Measurements from ENCODE around the gene C2orf69. TPM values are rescaled to one million over a fixed set of nuclear protein-coding genes. Genes with fewer than 3 reads are reported as not detected.

Gene C2orf69
- total and polyA plus RNA-seq, 2 of the 13 experiments (the other 11 are each of a cell fraction or from before 2014, with no cell fraction given): 4.8 to 19.3 TPM

DNA sequence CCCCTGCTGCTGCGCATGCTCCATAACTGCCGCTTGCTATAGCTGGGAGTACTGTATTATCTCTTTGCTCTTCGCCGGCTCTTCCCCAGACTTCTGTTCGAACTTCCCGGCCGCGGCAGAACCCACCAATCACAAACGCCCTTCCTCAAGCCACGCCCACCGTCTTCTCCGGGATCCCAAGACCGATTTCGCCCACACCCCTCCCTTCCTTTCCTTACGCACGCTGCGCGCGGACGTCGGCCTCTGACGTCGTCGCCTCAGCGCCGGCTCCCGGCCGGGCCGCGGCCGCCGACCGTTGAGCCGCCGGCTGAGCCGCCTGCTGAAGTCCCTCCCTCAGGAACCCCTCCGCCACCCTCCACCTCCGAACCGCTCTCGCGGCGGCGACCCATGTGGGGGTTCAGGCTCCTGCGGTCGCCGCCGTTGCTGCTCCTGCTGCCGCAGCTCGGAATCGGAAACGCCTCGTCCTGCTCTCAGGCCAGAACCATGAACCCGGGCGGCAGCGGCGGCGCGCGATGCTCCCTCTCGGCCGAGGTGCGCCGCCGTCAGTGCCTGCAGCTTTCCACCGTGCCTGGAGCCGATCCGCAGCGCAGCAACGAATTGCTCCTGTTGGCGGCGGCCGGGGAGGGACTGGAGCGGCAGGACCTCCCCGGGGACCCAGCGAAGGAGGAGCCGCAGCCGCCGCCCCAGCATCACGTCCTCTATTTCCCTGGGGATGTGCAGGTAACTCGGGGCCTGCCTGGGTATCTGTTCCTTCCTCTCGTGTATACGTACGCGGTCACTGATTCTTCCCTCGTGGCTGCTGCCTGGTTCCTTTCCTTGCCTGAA lies at the start of gene C2orf69 (continued):
- TF ChIP-seq ZNF318 (CRISPR knock-in tag; IDR thresholded peaks at IDR 0.05) (no peak; the same call in 1 of the 2 replicates), SATB2 (CRISPR knock-in tag; IDR thresholded peaks at IDR 0.05) (peak; percentile 65; the same call in 1 of the 2 replicates), ZNF224 (CRISPR knock-in tag; IDR thresholded peaks at IDR 0.05) (peak; percentile 31), ZNF121 (CRISPR knock-in tag; IDR thresholded peaks at IDR 0.05) (peak; percentile 38; the same call in 1 of the 2 replicates), MBNL3 (CRISPR knock-in tag; conservative IDR thresholded peaks at IDR 0.05) (no peak), SALL1 (CRISPR knock-in tag; IDR thresholded peaks at IDR 0.05) (peak; percentile 81), KLF9 (CRISPR knock-in tag; IDR thresholded peaks at IDR 0.05; ENCODE audit: low read depth) (no peak), ZNF740 (CRISPR knock-in tag; IDR thresholded peaks at IDR 0.05) (0 out of 2 replicates have a peak, but pooled peaks have one; percentile 55), SP5 (CRISPR knock-in tag; IDR thresholded peaks at IDR 0.05; ENCODE audit: borderline replicate concordance, low read depth) (no peak), TRIM22 (IDR thresholded peaks at IDR 0.05) (no peak), HHEX (CRISPR knock-in tag; IDR thresholded peaks at IDR 0.05) (no peak), HMG20A (CRISPR knock-in tag; IDR thresholded peaks at IDR 0.05; ENCODE audit: borderline replicate concordance) (peak; percentile 38; the same call in 1 of the 2 replicates), PHF21A (CRISPR knock-in tag; IDR thresholded peaks at IDR 0.05) (peak; percentile 70), ZNF672 (CRISPR knock-in tag; IDR thresholded peaks at IDR 0.05) (no peak)
- TF ChIP-seq, protein P1, sequence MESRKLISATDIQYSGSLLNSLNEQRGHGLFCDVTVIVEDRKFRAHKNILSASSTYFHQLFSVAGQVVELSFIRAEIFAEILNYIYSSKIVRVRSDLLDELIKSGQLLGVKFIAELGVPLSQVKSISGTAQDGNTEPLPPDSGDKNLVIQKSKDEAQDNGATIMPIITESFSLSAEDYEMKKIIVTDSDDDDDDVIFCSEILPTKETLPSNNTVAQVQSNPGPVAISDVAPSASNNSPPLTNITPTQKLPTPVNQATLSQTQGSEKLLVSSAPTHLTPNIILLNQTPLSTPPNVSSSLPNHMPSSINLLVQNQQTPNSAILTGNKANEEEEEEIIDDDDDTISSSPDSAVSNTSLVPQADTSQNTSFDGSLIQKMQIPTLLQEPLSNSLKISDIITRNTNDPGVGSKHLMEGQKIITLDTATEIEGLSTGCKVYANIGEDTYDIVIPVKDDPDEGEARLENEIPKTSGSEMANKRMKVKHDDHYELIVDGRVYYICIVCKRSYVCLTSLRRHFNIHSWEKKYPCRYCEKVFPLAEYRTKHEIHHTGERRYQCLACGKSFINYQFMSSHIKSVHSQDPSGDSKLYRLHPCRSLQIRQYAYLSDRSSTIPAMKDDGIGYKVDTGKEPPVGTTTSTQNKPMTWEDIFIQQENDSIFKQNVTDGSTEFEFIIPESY (CRISPR knock-in tag; IDR thresholded peaks at IDR 0.05): peak; percentile 9; the same call in 1 of the 2 replicates
- TF ChIP-seq, protein P2, sequence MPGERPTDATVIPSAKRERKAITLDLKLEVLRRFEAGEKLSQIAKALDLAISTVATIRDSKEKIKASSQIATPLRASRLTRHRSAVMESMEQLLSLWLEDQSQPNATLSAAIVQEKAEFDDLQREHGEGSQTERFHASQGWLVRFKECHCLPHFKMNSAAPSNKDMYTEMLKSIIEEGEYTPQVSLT (CRISPR knock-in tag; IDR thresholded peaks at IDR 0.05; ENCODE audit: borderline replicate concordance, low read depth): no peak

Data from HepG2 (cell line).